Stimulated activated CD4-positive, alpha-beta T cell treated with anti-CD3 and anti-CD28 coated beads, Interleukin-1b, Interleukin-23, amount 100 ng/mL, for 48 hours (primary cell): ENCODE results near the gene DENND4B.

Experiments used
- DNase-seq: peaks from one replicate; pipeline ENCODE4 v3.0.0-alpha.2; 2020

The DENND4B gene

DNA sequence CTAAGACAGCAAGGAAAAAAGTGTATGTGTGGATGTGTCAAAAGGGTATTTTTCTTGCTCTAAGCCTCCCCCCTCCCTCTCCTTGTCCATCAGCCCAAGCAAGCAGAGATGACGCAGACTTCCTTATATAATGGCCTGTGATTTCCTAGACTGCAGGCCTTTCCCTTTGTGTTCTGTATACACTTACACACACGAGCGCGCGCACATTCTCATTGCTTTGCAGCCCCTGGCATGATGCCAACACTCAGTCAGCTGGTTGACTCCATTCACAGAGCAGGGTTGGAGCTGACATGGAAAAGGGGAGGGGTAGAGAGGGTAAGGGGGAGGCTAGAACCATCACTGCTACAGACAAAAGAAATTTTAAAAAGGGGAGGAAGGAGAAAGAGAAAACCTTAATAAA, 65.6 kb downstream of the DENND4B start:
- DNase-seq: peak; percentile 16

DNA sequence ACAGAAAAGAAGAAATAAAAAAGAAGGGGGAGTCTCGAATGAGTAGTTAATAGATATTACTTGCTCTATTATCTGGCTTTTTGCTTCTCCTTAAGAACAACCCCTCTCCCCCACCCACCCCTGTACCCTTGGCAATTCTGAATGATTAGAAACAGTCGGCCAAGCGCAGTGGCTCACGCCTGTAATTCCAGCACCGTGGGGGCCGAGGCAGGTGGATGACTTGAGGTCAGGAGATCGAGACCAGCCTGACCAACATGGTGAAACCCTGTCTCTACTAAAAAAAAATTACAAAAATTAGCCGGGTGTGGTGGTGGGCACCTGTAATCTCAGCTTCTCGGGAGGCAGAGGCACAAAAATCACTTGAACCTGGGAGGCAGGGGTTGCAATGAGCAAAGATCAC, 66.5 kb downstream of the DENND4B start:
- DNase-seq: no peak
